HG03196 (cell line): ENCODE results near the gene DPH3.
"Not testable (repeated sequence)": the region's sequence is repeated elsewhere in the genome, so short reads cannot be mapped to it uniquely, and the experiment has no call there.

Source experiments
- ATAC-seq: cut with Tn5 transposase; IDR thresholded peaks from one replicate; pipeline ENCODE4 v1.9.1; 2021; ENCODE audit not compliant: unreplicated experiment

The DPH3 gene

DNA sequence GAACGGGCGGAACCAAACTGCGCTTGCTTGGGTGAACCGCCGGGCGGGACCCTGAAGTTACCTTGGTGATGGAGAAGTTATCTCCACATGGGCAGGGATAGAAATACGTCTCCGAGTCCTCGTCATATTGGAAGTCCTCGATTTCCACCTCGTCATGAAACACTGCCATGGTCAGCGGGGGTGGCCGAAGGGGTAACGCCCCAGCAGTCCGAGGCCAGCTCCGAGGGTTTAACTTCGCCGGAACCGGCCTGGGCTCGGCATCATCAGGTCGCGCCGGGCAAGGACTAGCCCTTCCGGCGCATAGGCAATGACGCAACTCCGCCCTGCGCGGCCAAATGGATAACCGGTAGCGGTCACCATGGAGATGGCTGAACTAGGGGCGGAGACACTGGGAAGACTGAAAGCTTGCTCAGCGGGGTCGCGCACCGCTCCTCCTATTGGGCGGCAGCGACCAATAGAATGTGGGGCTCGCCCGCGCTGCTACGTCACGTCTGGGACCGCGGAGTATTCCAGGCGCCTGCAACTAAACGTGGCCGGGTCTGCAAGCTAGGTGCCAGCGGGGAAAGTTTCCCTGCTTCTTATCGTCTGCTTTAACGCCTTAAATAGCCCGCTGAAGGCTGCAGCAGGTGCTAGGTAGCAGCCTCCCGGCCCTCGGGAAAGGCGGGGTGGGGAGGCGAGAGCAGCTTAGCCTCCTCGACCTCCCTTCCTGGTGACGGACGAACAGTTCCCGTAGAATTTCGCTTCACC lies at the start of gene DPH3, which contains the start of gene OXNAD1:
Gene DPH3, minus strand, starts transcription at position 236 of the 747 bp plus-strand sequence. Its CDS starts 67 bp downstream, at position 169.
Gene OXNAD1, plus strand, starts transcription at position 505 of the 747 bp plus-strand sequence. CDS start 5,741 bp downstream, outside the sequence.
- ATAC-seq, result peak; percentile 99

DNA sequence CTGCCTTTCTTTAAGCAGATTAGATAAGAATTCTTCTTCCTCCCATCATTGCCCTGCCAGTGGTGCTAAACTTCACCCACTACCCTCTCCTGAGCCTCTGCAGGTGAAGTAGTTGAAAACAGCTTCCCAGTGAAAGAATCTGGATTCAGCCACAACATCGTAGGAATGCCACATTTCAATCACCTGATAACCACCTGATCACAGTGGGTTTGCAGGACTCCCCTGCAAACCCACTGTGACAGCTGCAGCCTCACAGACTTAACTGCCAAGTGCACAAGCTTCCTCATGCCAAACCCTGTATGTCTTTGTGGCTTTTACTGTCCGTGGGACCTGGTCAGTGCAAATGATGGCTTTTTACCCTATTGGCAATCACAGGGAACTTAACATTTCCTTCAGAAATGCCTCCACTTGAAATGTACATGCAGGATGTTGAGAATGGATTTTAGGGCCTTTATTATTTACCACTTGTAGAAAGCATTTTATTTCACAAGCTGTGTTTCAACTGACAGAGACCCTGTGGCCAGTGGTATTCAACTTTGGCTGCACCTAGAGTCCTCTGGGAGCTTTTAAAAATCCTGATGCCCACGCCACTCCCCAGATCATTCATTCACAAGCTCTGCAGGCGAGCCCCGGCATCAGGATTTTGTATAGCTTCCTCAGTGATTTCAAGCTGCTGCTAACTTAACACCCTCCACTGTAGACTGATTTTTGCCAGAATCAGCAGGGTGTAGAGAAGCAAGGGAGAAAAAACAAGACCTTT lies 49.3 kb upstream of the DPH3 start:
- ATAC-seq, result no peak

DNA sequence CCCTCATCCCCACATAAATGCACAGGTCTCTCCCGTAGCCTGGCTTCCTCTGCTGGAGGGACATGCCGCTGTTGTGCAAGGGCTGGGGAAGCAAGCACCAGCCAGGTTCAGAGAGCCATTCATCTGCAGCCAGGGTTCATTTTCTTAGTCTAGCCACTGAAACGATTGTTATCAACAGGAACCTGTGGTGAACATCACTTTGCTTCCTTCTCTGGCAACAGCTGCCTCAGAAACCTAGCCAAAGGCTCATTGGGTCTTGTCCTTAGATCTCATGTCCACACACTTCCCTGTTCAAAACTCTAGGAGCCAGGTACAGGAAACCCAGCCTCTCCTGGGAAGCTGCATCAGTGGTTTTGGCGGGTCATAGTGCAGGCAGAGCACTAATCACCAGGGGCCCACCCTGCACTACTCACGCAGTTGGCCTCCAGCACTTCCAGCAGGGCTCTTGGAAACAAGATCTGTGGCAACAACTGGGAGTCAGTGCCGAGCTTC lies 47.3 kb upstream of the DPH3 start:
- peak; percentile 60 for ATAC-seq

DNA sequence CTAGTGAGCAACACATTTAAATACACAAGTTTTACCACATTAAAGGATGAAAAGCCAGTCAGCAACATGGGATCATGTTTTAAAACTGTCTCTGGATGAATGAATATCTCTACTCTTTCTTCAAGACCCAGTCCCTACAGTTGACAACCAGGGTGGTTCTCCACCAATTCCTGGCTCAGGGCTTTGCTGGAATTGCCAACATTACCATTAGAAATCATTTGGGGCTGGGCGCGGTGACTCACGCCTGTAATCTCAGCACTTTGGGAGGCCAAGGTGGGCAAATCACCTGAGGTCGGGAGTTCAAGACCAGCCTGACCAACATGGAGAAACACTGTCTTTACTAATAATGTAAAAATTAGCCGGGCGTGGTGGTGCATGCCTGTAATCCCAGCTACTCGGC lies 45.7 kb upstream of the DPH3 start:
- ATAC-seq, result not testable (repeated sequence)

DNA sequence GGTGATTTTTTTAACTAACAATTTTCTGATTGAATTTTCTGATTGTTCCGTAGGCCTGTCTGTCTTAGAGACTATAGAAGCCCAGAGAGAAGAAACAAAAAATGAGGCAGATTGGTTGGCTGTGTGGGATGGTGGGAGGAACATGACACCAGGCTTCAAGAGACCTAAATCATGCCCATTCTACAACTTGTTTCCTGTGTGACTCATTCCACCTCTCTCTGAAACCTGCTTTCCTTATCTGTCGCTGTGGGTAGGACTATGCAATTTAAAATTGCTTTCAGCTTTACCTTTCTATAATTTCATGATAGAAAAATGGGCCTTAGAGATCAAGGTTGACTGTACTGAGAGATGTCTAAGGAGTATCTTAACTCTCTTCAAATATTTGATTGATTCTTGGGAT lies 44.8 kb upstream of the DPH3 start:
- peak; percentile 89 for ATAC-seq

DNA sequence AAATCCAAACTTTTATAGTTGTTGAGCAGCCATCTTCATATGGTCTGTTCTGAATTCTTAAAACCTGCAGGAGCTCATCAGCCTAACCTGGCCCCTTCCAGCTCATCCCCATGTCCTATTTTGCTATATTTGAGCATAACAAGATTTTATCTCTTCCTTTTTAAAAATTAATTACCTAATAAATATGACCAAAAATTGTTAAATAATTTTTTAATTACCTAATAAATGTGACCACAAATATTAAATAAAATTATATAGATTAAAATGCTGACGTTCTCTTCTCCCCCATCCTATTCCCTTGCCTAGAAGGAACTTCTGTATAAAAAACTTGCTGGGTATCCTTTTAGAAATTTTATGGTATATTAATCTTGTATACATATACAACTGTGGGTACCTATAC lies 44.0 kb upstream of the DPH3 start:
- ATAC-seq, result no peak

DNA sequence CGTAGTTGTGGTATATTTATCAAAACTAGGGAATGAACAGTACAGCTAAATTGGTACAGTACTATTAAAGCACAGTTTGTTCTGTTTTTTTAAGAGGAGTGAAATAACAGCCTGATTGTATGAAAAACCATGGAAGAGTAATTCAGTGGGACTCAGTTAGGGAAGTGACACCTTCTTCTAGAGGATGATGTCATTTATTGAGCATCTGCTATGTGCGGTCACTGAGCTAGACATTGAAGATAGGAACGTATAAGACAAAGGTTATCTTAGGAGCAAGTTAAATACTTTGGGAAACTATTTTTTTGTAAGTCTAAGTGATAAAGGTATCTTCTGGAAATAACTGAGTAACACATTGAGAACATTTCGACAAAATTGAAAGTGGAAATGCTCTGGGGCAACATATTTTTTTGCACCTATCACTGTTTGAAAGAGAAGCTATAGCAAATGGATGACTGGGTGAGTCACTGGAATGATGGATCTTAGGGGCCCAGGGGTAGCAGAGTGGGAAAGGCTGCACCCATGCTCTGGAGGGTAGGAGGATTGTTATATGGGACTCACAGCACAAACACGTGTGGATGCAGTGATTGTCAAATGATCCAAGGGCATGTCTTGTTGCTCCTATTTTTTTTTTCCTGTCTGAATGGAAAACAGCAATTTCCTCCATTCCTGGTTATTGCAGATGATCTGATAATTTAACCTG lies 43.2 kb upstream of the DPH3 start:
- no peak for ATAC-seq

DNA sequence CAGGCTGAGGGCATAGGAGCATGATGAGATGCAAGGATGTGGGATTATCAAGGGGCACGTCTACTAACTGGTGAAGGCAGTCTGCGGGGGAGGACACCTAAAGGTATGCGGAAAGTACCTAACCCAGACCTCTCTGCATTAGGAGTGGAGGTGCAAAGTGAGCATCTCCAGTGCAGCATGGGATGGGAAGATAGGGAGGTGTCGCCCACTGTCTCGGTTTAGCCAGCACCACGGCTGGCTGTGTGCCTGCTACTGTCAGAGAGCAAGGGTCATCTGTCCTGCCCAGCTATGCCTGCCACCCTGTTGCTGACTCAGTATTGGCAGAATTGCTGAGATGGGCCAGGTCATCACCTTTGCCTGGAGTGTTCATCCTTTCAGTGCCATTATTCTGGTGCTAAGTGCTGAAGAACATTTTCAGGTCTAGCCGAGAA lies 40.4 kb upstream of the DPH3 start:
- no peak for ATAC-seq

DNA sequence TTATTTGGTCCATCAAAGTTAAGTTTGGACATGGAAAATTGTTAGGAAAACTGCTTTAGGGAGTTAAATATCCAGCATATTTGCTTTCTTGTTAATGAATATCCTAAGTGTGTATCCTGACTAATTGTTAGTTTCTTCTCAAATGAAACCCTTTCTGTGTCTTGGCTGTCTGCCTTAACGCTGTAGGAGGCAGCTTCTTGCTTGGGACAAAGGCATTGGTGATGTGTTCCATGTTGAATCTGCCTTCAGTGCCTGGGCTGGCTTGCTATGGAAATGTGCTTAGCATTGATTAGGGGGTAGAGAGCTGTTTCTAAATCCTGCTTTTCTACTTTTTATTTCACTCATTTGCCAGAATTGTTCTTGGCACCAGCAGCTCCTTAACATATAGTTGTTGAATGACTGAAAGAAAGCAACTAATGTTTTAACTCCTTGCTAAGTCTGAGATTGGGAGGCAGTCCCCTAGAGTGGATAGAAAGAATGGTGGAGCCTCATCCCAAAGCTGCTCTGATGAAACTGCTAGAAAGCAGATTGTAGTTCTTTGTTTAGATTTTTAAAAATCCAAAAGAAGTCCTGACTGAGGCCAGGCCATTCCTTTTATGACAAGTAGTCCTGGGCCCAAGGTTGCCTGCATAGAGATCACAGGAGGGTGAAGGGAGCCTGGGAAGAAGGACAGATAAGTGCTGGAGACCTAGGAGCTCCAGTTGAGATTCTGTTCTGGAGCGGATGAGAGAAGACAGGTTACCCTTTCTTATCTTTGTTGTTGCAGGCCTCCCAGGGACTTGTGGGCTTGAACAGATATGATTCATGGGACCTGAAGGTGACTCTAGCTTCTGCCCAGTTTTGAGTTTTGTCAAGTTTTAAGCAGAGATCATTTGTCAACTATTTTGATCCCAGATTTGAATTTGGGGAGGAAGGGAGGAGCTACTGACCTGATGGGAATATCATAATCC lies 39.6 kb upstream of the DPH3 start:
- ATAC-seq, result no peak

DNA sequence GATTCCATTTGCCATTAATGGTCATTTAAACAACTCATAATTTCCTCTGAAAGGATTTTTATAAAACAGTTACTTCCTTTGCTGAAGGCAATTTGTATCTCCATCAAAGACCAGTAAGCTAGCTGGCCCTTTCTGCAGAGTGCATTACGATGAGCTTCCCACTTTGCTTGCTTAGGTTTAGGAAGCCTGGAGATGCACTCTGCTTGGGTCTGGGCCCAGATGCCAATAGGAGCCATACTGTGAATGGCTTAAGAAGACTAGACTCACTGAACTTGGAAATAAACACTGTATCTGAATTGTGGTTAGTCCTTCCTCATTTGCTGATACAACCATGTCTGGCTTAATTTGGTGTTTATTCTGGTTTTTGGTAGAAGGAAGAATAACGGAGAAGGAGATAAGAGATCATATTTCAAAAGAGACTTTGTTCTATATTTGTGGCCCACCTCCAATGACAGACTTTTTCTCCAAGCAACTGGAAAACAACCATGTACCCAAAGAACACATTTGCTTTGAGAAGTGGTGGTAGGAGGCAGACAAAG lies 38.4 kb upstream of the DPH3 start:
- no peak for ATAC-seq

DNA sequence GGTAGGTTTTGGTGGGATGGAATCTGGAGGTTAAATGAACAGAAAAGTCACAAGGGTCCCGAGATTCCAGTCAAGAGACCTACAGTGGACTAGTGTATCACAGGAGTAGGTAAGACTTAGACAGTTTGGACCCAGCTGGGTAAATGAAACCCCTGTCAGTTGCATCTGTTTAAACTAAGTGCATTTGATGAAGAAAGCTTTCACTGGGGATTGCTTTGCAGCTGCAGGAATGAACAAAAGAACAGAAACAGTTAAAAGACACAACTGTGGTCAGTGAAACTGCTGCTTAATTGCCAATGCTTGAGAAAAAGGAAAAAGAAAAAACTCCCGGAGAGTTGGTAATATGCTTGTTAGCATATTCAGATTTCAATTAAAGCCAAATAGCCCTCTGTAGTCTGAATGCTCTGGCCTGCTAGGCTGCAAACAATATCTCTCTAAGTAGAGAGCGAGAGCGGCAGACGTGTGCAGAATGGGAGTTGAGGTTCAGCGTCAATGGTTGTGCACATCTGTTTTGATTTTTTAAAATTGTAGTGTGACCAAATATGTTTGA lies 37.4 kb upstream of the DPH3 start:
- no peak for ATAC-seq

DNA sequence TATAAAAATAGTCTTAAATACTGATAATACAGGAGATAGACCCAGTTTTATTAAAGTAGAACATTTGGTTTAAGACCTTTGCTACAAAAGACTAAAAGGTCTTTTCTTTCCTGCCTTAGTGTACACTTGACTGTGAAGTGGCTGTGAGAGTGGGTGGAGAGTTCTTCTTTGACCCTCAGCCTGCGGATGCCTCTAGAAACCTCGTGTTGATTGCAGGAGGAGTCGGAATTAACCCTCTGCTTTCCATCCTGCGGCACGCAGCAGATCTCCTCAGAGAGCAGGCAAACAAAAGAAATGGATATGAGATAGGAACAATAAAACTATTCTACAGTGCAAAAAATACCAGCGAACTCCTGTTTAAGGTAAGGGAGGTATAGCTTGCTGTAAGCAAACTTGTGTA lies 36.8 kb upstream of the DPH3 start:
- no peak for ATAC-seq

DNA sequence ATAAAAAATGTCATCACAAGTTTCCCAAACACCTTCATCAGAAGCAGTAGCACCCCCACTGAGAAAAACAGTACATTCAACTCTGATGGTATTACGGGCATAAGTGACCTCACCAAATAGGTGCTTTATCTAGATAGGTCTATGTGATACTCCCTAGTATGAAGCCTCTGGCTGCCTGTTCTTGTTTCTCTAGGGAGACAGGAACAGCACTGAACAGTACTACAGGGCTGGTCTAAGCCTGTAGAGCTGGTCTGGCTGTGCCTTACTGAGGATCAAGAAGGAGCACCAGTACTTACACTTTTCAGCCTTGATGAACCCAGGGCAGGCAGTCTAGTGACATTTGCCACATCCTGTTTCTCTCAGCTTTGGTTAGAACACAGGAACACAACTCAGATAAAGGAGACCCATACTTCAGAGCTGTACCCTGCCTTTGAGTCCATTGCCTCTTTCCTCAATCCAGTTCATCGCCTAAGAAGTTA lies 36.2 kb upstream of the DPH3 start:
- peak; percentile 75 for ATAC-seq

DNA sequence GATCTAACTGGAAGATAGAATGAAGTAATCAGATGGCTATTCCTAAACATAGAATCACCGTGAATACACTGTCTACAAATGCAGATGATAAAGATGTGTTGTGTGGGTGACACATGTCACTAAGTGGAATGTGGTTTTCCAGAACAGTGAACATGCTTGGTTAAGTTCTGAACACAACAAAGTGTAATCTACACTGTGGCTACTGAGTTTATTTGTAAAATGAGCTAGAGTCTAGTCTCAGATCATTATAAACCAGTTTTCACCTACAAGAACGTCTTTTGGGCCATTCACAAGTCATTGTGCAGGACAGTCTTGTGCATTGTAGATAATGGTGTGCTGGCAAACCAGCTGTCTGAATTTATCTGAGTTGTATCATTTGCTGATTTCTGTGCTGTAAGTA lies 35.6 kb upstream of the DPH3 start:
- peak; percentile 44 for ATAC-seq

DNA sequence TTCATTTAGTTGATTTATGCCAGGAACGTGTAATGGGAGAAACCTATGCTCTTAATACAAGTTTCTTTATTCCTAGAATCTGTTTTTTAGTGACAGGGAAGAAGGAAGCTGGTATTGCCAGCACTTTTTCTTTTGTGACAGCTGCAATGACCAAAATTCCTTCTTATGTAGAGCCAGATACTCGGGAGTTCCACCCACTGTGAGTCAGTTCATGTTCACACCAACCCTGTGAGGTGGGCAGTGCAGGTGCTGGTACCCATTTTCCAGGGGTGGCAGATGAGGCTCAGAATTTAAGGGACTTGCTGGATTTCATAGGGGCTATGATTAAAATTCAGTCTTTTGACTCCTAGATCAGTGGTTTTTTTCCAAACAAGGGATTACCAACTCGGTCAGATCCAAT lies 35.0 kb upstream of the DPH3 start:
- no peak for ATAC-seq

DNA sequence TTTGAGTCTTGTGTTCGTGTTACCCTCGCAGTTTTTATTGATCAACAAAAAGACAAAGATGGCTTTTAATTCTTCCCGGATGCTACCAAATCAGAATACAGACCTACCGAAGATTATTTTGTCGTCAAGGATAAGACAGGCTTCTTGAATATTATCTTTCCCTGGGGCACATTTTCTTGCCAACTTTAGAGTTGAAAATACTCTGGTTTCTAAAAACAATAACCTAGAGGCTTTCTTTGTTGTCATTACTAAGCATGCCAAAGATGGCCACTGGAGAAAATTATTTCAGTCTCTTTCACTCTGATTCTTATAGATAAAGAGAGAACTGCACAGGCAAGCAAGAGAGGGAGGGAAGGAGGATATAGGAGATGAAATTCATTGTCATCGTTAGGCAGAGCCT lies 34.1 kb upstream of the DPH3 start:
- ATAC-seq, result no peak

DNA sequence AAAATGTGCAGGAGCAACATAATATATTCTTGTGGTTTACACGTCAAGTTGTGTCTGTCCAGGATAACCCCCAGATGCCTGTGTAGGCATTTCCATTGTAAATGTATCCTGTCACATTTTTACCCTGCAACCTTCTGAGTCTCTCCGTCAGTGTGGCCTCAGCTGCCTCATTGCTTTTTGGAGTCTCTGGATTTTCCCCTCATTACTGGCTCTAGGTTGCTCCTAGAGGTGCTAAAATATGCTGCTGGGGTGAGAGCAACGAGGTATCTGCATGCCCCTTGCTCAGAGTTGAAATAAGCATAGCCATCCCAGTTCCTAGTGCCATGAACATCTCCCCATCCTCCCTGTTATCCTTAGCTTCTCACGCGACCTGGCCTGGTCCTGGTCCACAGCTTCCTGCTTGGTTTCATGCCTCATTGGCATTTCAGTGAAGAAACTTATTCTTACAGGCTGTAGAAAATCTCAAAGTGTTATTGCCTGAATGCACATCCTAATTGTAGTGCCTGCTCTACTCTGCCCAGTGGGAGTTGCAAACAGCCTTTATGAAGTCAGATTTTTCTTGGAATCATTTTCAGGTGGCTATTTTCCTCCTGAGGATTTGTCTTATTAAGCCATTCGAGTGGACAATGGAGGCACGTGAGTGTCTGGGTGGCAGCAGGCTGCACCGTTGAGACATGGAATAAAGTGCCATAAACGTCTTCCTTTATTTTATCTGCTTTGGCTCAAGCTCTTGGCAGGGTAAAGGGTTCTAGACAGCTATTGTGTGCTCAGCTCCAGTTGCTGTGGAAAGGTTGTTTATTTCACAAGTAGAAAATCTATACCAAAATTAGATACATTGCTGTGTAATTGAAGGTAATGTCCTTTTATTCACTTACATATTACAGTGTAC lies 33.5 kb upstream of the DPH3 start:
- ATAC-seq, result no peak

DNA sequence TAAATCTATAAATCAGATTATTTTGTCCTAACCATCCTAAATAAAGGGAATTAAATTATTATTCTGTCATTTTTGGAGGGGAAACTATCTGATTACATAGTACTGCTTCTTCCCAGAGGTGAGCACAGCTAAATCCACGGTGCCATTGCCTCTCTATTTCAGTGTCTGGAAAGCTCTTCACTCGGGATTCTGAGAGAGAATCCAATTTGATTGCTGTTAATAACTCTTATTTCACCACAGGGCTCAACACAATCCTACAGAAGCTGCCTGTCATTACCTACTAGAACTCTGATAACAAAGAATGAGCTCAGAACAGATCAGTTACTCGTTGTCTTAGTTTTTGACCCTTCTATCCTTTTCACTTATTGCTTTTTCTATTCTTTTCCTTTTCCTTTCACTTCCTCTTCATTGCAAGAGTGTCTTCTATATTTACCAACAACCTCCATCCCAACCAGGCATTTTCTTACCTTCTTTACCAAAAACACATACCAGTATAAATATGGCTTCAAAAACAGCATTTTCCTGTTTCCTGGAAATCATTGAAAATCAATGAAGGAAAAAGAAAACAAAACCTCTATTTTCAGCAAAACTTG lies 30.7 kb upstream of the DPH3 start:
- ATAC-seq, result no peak
